Measurements from ENCODE around the gene CHSY3.
"Not testable (repeated sequence)": the region's sequence is repeated elsewhere in the genome, so short reads cannot be mapped to it uniquely, and the experiment has no call there.

The CHSY3 gene

GRCh38 chr5:130159968-130160367, 255.7 kb downstream of the CHSY3 start:
- no peak for DNase-seq (ENCODE audit: low read depth in 3 of 3)

- DNase-seq (ENCODE audit: low read depth in 3 of 3) = no peak
Observed at GRCh38 chr5:130164966-130165365, 260.7 kb downstream of the CHSY3 start.

- DNase-seq (ENCODE audit: low read depth in 3 of 3) = no peak
Observed at GRCh38 chr5:130166839-130167490, 262.7 kb downstream of the CHSY3 start.

- DNase-seq (ENCODE audit: low read depth in 3 of 3) = no peak
Observed at GRCh38 chr5:130168211-130168610, 263.9 kb downstream of the CHSY3 start.

GRCh38 chr5:130171699-130172098, 267.4 kb downstream of the CHSY3 start:
- no peak for DNase-seq (ENCODE audit: low read depth in 3 of 3)

- no peak for DNase-seq (ENCODE audit: low read depth in 3 of 3)
Observed at GRCh38 chr5:130183115-130183514, 278.9 kb downstream of the CHSY3 start.

GRCh38 chr5:130189961-130190360, 285.7 kb downstream of the CHSY3 start:
- no peak for DNase-seq (ENCODE audit: low read depth in 3 of 3)

- no peak for DNase-seq (ENCODE audit: low read depth in 3 of 3)
Observed at GRCh38 chr5:130198927-130199326, 294.7 kb downstream of the CHSY3 start.

- DNase-seq (ENCODE audit: low read depth in 3 of 3) = no peak
Observed at GRCh38 chr5:130206686-130207085, 302.4 kb downstream of the CHSY3 start.

GRCh38 chr5:130213607-130214006, 309.3 kb downstream of the CHSY3 start:
- DNase-seq (ENCODE audit: low read depth in 3 of 3) = no peak

GRCh38 chr5:130216286-130216685, 312.0 kb downstream of the CHSY3 start:
- DNase-seq (ENCODE audit: low read depth in 3 of 3) = no peak

GRCh38 chr5:130222573-130222972, 318.3 kb downstream of the CHSY3 start:
- no peak for DNase-seq (ENCODE audit: low read depth in 3 of 3)

- DNase-seq (ENCODE audit: low read depth in 3 of 3) = not testable (repeated sequence)
Observed at GRCh38 chr5:130226556-130226955, 322.3 kb downstream of the CHSY3 start.

- DNase-seq (ENCODE audit: low read depth in 3 of 3) = no peak
Observed at GRCh38 chr5:130227699-130228098, 323.4 kb downstream of the CHSY3 start.

GRCh38 chr5:130231786-130232185, 327.5 kb downstream of the CHSY3 start:
- DNase-seq (ENCODE audit: low read depth in 3 of 3) = no peak

GRCh38 chr5:130234816-130235215, 330.6 kb downstream of the CHSY3 start:
- no peak for DNase-seq (ENCODE audit: low read depth in 3 of 3)
